GM18867 (cell line): ENCODE measurements around the gene ACVRL1.

Experiments
- ATAC-seq: cut with Tn5 transposase; IDR thresholded peaks from one replicate; pipeline ENCODE4 v1.9.1; 2021; ENCODE audit warnings: mild to moderate bottlenecking, moderate library complexity; ENCODE audit not compliant: unreplicated experiment

Gene ACVRL1

DNA sequence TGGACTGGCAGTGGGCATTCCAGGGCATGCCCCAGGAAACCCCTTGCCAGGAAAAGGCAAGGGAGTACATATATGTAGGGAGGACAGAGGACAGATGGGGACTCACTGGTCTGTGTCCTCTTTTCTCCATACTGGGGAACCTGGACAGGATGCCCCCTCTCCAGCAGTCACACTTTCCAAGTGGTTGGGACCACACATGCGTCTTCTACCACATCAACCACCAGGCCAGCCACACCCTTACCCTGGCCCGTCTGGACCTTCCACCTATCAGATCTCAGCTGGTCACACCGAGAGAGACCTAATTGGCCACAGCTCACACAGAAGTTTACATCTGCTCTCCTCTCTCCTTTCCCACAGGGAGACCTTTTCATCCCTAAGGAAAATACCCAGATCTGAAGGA lies 11.1 kb upstream of the ACVRL1 start:
- ATAC-seq: no peak

DNA sequence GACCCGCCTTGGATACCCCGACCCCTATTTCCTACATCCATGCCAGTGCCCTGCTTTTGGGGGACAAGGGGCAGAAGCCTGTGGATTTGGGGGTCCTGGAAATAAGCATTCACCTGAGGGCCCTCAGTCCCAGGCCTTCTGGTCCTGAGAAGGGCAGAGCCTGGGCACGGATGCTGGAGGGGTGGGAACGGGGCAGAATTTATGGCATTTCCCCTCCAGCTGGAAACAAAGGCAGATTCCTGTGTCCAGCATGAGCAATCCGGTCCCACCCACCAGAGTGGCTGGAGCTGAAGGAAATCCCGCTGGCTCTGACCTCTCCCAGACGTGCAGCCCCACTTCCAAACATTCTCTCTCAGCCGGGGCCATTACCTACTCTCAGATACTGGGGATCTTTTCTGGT lies 10.1 kb upstream of the ACVRL1 start:
- ATAC-seq: no peak

DNA sequence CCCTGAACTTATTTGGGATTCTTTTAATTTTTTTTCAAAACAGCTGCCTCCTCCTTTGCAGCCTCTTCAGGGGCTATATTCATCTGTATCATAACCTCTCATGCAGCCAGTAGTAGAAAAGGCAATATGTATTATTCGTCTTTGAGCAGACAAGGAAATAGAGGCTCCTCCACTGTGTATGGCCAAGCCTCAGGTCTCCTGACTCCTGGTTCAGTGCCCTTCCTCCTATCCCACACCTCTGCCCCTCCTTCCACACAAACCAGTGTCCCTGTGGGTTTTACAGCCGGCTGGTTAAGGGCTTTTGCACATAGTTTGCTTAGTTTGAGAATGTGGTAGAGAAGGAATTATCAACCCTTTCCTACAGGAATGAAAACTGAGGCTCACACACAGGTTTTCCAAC lies 8.8 kb upstream of the ACVRL1 start:
- no peak for ATAC-seq

- no peak for ATAC-seq
Observed at GRCh38 chr12:51898937-51899336, 8.4 kb upstream of the ACVRL1 start.

DNA sequence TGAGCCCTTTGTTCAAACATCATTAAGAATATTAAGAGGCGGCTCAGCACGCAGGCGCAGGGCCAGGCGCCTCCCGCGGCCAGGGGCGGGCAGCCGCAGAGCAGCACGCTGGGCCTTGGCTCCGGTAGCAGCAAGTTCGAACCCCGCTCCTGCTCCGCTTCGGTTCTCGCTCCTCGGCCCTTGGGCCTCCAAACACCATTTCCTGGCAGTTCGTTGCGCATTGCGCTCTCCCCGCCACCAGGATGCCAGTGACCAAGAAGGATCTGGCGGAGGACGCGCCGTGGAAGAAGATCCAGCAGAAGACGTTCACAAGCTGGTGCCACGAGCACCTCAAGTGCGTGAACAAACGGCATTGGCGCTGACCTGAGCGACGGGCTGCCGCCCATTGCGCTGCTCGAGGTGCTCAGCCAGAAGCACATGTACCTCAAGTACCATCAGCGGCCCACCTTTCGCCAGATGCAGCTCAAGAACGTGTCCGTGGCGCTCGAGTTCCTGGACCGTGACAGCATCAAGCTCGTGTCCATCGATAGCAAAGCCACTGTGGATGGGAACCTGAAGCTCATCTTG lies 6.9 kb upstream of the ACVRL1 start:
- no peak for ATAC-seq

DNA sequence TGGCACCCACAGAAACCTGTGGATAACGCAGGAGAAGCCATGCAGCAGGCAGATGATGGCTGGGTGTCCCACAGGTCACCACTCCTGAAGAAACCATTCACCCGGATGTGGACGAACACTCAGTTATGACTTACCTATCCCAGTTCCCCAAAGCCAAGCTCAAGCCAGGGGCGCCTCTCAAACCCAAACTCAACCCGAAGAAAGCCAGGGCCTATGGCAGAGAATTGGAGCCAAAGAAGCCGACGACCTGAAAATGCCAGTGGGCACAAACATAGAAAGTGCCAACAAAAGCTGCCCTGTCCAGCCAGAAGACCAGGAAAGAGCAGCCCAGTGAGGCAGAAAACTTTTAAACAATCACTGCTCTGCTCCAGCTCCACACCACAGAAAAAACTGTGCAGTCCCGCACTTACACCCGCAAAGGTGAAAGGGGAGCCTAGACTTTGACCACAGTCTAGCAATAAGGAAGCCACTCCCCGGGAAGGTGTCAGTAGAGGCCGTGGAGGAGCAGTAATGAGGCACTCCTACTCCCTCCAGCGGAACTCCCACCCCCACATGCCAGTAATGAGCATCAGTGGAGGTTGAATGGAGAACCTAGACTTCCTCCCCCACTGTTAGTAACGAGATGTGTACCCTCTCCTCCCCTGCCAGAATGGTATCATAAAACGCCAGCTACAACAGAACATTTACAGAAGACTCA lies 6.0 kb upstream of the ACVRL1 start:
- no peak for ATAC-seq

DNA sequence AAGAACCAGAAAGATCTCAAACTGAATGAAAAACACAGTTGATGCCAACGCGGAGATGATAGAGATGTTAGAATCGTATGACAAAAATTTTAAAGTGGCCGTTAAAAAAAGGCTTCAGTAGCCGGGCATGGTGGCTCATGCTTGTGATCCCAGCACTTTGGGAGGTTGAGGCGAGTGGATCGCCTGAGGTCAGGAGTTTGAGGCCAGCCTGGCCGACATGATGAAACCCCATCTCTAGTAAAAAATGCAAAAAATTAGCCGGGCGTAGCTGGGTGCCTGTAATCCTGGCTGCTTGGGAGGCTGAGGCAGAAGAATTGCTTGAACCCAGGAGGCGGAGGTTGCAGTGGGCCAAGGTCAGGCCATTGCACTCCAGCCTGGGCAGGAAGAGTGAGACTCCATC lies 5.4 kb upstream of the ACVRL1 start:
- no peak for ATAC-seq

DNA sequence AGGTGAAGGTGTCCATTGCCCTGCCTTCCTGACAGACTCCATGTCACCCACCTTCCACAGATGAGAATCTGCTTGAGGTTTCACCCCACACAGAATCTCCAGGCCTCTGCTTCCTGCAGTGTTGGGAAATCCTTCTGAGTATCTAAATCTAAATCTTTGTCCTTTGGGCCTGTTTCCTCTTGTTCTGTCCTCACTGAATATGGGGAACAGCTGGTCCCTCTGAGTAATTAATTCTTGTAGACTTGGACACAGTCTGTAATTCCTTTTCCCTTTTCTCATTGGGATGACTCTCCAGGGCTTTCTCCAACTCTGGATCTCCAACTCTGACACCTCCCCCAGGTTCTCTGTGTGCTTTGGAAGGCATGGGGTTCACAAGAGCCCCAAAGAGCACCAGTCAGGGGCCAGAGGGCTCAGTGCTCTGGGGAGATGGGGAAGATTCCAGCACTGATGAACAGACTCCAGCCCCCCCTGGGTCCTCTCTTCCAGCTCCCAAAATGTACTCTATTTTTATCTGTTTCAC lies 2.3 kb upstream of the ACVRL1 start:
- no peak for ATAC-seq

DNA sequence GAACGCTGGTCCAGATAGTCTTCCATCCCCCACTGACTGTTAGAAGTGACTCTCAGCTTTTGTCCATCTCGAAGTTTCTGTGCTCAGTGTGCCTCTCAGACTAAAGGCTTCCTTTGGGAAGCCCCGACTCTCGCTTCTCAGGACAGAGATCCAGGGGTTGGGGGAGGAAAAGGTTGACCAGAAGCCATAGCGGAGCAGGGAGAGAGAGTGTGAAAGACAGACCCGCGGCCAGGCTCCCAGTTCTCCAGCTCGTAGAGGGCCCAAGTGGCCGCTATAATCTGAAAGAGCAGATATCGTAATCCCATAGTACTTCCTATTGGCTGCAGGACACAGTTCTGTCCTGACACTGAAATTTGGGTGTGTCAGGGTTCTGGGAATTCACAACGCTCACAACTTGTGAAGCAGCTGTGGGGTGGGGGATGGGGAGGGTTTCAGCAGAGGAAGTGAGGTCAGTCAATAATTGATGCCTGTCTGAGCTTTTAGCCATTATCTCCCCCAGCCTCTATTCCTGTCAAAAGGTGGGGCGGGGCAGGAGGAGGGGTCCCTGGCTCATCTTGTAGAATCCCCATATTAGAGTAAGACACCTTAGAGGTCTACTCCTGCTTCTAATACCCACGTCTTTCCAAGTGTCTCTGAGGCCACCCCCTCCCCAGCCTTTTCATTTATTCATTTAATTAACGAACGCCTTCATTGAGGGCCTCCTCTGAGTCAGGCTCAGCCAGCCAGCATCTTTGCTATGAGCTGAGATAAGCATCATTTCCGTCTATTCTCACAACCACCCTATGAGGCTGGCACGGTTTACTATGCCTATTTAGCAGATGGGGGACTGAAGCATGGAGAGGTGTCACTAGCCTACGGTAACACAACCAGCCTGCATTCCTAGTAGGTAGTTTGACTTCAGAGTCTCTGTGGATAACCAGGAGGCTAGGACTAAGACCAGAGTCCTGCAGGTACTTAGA lies 1.6 kb upstream of the ACVRL1 start:
- no peak for ATAC-seq

DNA sequence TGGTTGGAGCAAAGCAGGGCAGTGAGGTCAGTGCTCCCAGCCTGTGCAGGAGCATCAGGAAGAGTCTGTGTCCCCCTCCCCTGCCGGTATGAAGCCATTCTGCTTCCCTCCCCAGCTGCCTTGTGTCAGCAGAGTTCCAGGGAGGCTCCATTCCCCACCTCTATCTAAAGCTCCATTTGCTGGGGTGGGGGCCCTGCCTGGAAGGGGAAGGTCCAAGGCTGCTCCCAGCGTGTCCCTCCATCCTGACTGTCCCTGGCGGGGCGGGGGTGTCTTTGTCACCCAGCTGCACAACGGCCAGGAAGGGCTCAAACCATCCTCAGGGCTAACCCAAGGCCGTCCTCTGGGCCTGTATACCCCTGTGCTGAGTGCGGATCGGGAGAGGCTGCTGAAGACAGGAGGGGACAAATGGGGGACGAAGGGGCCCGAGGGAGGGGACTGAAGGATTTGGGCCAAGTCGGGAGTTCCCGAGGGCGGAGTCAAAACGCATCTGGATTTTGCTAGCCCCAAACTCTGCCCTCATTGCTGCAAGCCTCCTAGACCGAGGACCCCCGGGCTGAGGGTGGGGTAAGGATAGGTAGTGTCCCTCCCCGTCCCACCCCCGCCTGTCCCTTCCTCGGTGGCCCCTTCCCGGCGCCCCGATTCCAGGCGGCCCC lies 748 bp upstream of the ACVRL1 start:
- no peak for ATAC-seq

DNA sequence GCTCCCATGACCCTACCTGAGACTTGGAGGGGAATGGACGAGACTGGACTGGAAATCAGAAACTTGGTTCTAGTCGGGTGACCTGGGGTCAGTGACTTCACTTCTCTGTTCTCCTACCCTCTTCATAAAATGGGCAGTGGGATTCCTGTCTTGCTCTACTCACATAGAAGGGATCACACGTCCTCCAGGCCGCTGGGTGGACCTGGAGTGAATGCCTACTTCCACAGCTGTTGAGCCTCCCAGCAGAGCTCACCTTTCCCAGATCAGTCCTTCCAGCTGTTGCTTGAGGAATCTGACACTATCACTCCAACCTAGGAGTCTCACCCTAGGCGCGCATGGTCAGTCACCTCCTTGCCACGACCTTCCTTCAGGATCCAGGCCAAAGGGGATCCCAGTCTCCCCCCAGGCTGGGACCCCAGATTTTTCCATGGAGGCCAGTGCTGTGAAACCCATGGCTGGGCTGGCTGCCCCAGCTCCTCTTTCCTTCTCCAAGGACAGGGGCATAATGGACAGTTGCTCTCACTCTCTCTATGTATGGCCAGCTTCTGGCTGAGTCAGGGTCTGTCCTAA lies 637 bp downstream of the ACVRL1 start:
- ATAC-seq: no peak

DNA sequence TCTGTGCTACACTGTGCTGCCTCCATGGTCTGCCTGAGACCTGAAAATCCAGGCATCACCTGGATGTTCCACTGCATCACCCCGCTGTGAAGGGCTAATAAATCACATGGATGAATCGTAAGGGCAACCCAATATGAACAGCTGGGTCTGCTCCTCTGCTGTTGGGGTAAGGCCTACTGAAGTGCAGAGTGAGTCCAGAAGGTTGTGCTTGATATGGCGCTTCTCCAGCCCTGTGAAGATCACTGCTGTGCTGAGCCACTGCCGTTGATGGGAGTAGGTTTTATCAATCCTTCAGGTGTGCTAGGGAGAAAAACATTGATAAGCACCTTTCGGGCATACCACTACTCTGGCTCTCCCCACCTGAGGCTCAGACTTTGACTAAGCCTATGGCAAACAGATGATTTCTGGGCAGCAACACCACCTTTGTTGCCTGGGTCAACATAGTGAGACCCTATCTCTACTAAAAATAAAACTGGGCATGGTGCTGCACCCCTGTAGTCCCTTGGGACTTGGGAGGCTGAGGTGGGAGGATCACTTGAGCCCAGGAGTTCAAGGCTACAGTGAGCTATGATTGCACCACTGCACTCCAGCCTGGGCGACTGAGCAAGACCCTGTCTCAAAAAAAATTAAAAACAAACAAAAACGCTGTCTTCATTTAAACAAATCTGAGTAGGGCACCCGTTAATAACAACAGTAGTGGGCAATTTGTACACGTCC lies 1.7 kb downstream of the ACVRL1 start:
- ATAC-seq: no peak

- ATAC-seq: no peak
Observed at GRCh38 chr12:51910168-51910567, 2.9 kb downstream of the ACVRL1 start.

DNA sequence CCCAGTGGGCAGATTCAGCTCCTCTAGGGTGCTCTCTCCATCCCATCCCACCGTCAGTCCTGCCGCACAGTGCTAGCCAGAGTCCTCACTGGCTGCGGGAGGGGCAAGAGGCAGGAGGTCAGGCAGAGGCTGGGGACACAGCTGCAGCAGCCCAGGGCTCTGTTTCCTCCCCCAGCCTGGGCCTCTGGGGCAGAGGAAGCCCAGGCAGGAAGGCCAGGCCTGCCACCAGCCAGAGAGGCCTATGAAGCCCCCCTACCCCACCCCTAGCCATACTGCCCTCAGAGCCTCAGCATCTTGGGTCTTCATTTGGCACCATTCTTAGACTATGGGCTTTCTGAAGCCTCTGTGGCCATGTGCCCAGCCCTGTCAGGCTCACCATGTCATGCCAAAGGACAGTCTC lies 3.4 kb downstream of the ACVRL1 start:
- no peak for ATAC-seq

DNA sequence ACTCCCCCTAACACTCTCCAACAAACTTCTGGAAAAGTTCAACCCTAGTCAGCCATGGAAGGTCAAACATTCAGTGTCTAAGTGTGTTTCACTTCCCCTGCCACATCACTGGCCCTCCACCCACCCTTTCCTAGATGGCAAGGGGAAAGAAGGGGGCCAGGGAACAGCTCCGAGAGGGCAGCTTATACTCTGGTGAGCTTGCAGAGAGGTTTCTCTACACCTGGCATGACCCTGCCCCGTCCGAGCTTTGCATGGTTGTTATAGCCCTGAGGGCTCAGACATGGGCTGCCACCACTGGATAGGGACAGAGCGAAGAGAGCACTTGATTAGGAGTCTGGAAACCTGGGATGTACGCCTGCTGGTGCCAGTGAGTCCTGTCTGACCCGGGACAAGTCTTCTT lies 4.0 kb downstream of the ACVRL1 start:
- no peak for ATAC-seq

DNA sequence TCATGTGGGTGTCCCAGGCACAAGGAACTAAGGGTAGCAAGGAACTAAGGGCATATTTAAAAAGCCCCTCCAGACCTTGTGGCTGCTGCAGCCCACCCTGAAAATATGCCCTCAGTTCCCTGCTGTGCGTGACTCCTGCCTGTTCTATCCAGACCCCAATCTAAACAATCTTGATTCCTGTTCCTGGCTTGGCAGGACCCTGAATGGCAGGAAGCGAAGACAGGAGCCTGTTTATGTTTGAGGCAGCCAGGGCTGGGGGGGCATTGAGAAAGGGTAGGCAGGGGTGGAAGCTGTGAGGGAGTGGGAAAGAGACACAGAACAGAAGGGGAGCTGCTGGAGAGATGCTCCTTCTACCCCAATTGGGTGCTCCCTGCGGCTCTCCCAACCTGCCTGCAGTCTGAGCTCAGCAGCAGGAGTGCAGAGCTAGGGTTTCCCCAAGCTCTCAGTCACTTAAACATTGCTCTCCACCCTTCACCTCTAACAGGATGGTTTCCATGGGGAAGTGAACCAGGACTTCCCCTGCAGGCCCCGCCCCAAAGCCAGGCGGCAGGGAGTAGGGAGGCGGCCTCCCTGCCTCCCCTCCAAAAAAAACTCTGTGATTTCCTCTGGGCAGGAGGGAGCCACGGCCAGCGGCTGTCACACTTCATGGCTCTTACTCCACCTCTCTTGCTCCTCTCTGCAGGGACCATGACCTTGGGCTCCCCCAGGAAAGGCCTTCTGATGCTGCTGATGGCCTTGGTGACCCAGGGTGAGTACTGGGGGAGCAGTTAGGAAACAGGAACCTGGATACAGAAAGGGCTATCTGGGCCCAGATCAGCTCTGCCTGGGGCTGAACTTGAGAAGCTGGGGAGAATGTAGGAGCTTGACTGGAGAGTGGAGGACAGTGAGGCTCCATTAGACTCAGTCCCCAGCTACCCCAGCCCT lies 4.7 kb downstream of the ACVRL1 start:
- no peak for ATAC-seq

DNA sequence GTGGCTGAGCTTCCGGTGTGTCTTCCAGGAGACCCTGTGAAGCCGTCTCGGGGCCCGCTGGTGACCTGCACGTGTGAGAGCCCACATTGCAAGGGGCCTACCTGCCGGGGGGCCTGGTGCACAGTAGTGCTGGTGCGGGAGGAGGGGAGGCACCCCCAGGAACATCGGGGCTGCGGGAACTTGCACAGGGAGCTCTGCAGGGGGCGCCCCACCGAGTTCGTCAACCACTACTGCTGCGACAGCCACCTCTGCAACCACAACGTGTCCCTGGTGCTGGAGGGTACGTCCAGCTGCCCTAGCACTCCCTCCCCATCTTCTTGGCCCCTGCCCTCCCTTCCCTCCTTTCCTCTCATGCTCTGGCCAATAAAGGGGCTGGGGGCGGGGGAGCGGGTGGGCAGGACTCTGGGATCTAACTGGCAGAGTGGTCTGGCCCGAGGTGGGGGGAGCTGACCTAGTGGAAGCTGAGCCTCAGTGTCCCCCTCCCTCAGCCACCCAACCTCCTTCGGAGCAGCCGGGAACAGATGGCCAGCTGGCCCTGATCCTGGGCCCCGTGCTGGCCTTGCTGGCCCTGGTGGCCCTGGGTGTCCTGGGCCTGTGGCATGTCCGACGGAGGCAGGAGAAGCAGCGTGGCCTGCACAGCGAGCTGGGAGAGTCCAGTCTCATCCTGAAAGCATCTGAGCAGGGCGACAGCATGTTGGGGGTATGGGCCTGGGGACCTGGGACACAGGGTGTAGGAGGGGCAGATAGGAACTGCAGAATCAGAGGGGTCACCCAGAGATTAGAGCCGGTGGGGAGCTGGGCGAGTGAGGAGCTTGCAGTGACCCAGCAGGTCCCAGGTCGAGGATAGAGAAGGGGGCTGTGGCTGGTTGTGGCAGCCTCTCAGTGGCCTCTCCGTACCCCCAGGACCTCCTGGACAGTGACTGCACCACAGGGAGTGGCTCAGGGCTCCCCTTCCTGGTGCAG lies 6.0 kb downstream of the ACVRL1 start:
- no peak for ATAC-seq
